SK-N-SH treated with all-trans-retinoic acid at 6 μM for 48 hours (cell line): Measurements from ENCODE around the gene SETD3.

Experiments used
- ATAC-seq: fragments of 200-7000 bp; cut with Tn5 transposase; 3 replicates; pipeline ENCODE4 v1.9.1; 2020; ENCODE audit warnings: mild to moderate bottlenecking, moderate library complexity
- BACH2 ChIP-seq: fragments of 250-450 bp; sonication (Bioruptor Pico); IDR thresholded peaks from 2 replicates; pipeline ENCODE4 v1.9.0; 2021; ENCODE audit warnings: mild to moderate bottlenecking, borderline replicate concordance
- CSDC2 ChIP-seq: fragments of 250-450 bp; sonication (Bioruptor Pico); IDR thresholded peaks from 2 replicates; pipeline ENCODE4 v1.5.0; 2020; ENCODE audit warnings: mild to moderate bottlenecking, moderate library complexity
- ESRRG ChIP-seq: fragments of 250-450 bp; sonication (Bioruptor Pico); IDR thresholded peaks from 2 replicates; pipeline ENCODE4 v1.6.1; 2021; ENCODE audit warnings: mild to moderate bottlenecking
- GLIS3 ChIP-seq: fragments of 250-450 bp; sonication (Bioruptor Pico); IDR thresholded peaks from 2 replicates; pipeline ENCODE4 v1.5.0; 2020; ENCODE audit warnings: mild to moderate bottlenecking, moderate library complexity
- ISL1 ChIP-seq: fragments of 250-450 bp; sonication (Bioruptor Pico); IDR thresholded peaks from 2 replicates; pipeline ENCODE4 v2.1.2; 2022; ENCODE audit warnings: mild to moderate bottlenecking, moderate library complexity
- OSR1 ChIP-seq: fragments of 250-450 bp; sonication (Bioruptor Pico); IDR thresholded peaks from 2 replicates; pipeline ENCODE4 v1.8.0; 2022; ENCODE audit warnings: moderate library complexity, mild to moderate bottlenecking, inconsistent platforms
- PPARA ChIP-seq: fragments of 250-450 bp; sonication (Bioruptor Pico); IDR thresholded peaks from 2 replicates; pipeline ENCODE4 v1.5.0; 2020; ENCODE audit warnings: mild to moderate bottlenecking, borderline replicate concordance
- RARB ChIP-seq: fragments of 250-450 bp; sonication (Bioruptor Pico); IDR thresholded peaks from 2 replicates; pipeline ENCODE4 v1.8.0; 2021; ENCODE audit warnings: mild to moderate bottlenecking, moderate library complexity
- SNAI2 ChIP-seq: fragments of 250-450 bp; sonication (Bioruptor Pico); IDR thresholded peaks from 2 replicates; pipeline ENCODE4 v1.5.0; 2020; ENCODE audit warnings: mild to moderate bottlenecking, moderate library complexity
- TCF4 ChIP-seq: fragments of 250-450 bp; sonication (Bioruptor Pico); IDR thresholded peaks from 2 replicates; pipeline ENCODE4 v1.8.0; 2021; ENCODE audit warnings: mild to moderate bottlenecking, moderate library complexity, borderline replicate concordance
- TOX ChIP-seq: fragments of 250-450 bp; sonication (Bioruptor Pico); IDR thresholded peaks from 2 replicates; pipeline ENCODE4 v1.8.0; 2021; ENCODE audit warnings: mild to moderate bottlenecking, moderate library complexity, borderline replicate concordance
- ZC3H10 ChIP-seq: fragments of 250-450 bp; sonication (Bioruptor Pico); IDR thresholded peaks from 2 replicates; pipeline ENCODE4 v1.5.1; 2021; ENCODE audit warnings: mild to moderate bottlenecking, moderate library complexity
- ZFP3 ChIP-seq: fragments of 250-450 bp; sonication (Bioruptor Pico); IDR thresholded peaks from 2 replicates; pipeline ENCODE4 v1.5.0; 2020; ENCODE audit warnings: mild to moderate bottlenecking, moderate library complexity
- ZFP30 ChIP-seq: fragments of 450-650 bp; formaldehyde crosslinking; IDR thresholded peaks from 2 replicates; pipeline ENCODE4 v1.5.0; 2022; ENCODE audit warnings: mild to moderate bottlenecking, moderate library complexity
- ZNF565 ChIP-seq: fragments of 450-650 bp; formaldehyde crosslinking; conservative IDR thresholded peaks from 2 replicates; pipeline ENCODE4 v1.5.0; 2020; ENCODE audit warnings: low read depth, mild to moderate bottlenecking, moderate library complexity
- ZNF70 ChIP-seq: fragments of 450-650 bp; formaldehyde crosslinking; IDR thresholded peaks from 2 replicates; pipeline ENCODE4 v1.5.0; 2020; ENCODE audit warnings: mild to moderate bottlenecking, moderate library complexity
- TF ChIP-seq, protein P1 (sequence below): fragments of 250-450 bp; sonication (Bioruptor Pico); IDR thresholded peaks from 2 replicates; pipeline ENCODE4 v1.5.1; 2020; ENCODE audit warnings: low read depth, mild to moderate bottlenecking, moderate library complexity
- TF ChIP-seq, protein P2 (sequence below): fragments of 250-450 bp; sonication (Bioruptor Pico); IDR thresholded peaks from 2 replicates; pipeline ENCODE4 v1.8.0; 2020; ENCODE audit warnings: mild to moderate bottlenecking, moderate library complexity, borderline replicate concordance
- TF ChIP-seq, protein P3 (sequence below): fragments of 250-450 bp; sonication (Bioruptor Pico); IDR thresholded peaks from 2 replicates; pipeline ENCODE4 v1.8.0; 2021; ENCODE audit warnings: low read depth, mild to moderate bottlenecking, moderate library complexity, borderline replicate concordance
- TF ChIP-seq, protein P4 (sequence below): fragments of 250-450 bp; sonication (Bioruptor Pico); IDR thresholded peaks from 2 replicates; pipeline ENCODE4 v1.5.0; 2020; ENCODE audit warnings: mild to moderate bottlenecking, moderate library complexity

SETD3 gene

DNA sequence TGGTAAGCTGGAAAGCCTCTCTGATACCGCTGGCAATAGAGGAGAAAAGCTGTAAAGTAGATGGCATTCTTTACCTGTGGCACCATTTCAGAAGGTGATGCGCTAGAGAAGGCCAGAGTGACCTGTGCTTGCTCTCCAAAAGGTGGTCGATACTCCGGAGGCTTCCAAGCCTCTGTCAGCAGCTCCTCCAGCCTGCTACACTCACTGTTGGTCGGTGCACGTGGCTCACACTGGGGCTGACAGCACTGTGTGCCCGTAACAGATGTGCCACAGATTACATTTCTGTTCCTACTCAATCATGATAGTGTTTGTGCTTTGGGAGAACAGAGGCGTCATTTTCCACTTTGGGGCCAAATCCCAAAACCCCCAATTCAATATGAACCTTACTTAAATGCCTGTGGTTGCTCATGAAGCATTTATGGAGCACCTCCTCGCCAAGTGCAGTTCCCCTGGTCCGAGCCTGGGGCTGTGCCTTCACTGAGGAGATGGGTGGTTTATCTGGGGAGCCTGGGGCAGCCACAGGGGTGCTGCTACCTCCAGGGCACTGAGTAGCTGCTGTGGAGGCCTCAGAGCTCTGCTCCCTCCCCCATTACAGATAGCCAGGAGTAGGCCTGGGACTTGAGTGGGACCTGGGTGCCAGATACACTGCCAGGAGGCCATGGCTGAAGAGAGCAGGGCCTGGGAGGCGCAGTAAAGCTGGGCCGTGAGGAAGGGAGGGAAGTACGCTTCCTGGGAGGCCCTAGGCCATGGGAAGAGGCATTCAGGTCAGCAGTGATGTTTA, 27.4 kb upstream of the SETD3 start:
- no peak for TF ChIP-seq TOX (CRISPR knock-in tag)
- TF ChIP-seq, protein P1, sequence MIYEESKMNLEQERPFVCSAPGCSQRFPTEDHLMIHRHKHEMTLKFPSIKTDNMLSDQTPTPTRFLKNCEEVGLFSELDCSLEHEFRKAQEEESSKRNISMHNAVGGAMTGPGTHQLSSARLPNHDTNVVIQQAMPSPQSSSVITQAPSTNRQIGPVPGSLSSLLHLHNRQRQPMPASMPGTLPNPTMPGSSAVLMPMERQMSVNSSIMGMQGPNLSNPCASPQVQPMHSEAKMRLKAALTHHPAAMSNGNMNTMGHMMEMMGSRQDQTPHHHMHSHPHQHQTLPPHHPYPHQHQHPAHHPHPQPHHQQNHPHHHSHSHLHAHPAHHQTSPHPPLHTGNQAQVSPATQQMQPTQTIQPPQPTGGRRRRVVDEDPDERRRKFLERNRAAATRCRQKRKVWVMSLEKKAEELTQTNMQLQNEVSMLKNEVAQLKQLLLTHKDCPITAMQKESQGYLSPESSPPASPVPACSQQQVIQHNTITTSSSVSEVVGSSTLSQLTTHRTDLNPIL (CRISPR knock-in tag): no peak
- TF ChIP-seq, all 23 proteins: peak for 0
- no peak; the same call in 1 of the 3 replicates for ATAC-seq

DNA sequence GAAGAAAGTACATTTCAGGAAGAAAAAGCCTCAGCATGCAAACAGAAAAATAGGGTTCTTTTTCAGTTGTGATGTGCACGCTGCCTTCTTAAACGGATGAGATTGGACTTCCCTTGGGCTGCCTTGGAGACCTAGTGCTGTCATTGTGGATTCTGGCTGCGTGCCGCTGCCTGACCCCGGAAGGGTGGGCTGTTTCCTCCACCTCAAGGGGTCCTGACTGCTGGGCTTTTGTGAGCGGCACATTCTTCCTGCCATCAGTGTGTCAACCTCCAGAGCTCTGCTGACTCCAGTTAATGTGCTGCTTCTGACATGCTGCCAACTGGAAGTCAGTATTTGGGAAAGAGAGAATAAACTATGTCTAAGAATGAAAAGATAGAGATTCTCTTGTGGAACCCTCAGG, 25.6 kb upstream of the SETD3 start:
- TF ChIP-seq, protein P2, sequence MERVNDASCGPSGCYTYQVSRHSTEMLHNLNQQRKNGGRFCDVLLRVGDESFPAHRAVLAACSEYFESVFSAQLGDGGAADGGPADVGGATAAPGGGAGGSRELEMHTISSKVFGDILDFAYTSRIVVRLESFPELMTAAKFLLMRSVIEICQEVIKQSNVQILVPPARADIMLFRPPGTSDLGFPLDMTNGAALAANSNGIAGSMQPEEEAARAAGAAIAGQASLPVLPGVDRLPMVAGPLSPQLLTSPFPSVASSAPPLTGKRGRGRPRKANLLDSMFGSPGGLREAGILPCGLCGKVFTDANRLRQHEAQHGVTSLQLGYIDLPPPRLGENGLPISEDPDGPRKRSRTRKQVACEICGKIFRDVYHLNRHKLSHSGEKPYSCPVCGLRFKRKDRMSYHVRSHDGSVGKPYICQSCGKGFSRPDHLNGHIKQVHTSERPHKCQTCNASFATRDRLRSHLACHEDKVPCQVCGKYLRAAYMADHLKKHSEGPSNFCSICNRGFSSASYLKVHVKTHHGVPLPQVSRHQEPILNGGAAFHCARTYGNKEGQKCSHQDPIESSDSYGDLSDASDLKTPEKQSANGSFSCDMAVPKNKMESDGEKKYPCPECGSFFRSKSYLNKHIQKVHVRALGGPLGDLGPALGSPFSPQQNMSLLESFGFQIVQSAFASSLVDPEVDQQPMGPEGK: no peak
- TF ChIP-seq OSR1 (CRISPR knock-in tag) (no peak), SNAI2 (no peak), ISL1 (CRISPR knock-in tag) (no peak), RARB (no peak)
- TF ChIP-seq, protein P3, sequence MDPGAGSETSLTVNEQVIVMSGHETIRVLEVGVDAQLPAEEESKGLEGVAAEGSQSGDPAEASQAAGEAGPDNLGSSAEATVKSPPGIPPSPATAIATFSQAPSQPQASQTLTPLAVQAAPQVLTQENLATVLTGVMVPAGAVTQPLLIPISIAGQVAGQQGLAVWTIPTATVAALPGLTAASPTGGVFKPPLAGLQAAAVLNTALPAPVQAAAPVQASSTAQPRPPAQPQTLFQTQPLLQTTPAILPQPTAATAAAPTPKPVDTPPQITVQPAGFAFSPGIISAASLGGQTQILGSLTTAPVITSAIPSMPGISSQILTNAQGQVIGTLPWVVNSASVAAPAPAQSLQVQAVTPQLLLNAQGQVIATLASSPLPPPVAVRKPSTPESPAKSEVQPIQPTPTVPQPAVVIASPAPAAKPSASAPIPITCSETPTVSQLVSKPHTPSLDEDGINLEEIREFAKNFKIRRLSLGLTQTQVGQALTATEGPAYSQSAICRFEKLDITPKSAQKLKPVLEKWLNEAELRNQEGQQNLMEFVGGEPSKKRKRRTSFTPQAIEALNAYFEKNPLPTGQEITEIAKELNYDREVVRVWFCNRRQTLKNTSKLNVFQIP: no peak
- no peak for ATAC-seq

DNA sequence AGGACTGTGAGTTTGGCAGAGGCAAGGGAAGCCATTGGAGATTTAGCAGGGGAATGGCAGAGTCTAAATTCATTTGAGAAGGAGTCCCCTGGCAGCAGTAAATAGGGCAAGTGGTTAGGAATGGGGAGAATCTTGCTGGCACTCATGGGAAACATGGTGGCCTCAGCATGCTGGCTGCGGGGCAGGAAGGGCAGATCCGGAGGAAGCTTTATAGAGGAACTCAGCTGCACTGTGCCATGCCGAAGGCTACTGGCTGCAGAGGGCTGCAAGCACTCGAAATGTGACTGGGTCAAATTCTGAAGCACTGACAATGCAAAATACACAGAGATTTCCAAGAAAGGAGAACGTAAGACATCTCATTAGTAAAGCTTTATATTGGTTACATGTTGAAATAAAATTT, 24.4 kb upstream of the SETD3 start:
- ATAC-seq: no peak
- TF ChIP-seq, protein P1 (CRISPR knock-in tag): no peak
- TF ChIP-seq GLIS3 (no peak), ZFP3 (CRISPR knock-in tag) (no peak), TCF4 (no peak), BACH2 (CRISPR knock-in tag) (no peak), ZFP30 (CRISPR knock-in tag) (no peak), OSR1 (CRISPR knock-in tag) (no peak), ESRRG (CRISPR knock-in tag) (no peak), ZC3H10 (no peak), TOX (CRISPR knock-in tag) (no peak), ZNF565 (CRISPR knock-in tag) (no peak), CSDC2 (CRISPR knock-in tag) (no peak), ZNF70 (CRISPR knock-in tag) (no peak), PPARA (CRISPR knock-in tag) (no peak), SNAI2 (no peak)
- TF ChIP-seq, protein P4, sequence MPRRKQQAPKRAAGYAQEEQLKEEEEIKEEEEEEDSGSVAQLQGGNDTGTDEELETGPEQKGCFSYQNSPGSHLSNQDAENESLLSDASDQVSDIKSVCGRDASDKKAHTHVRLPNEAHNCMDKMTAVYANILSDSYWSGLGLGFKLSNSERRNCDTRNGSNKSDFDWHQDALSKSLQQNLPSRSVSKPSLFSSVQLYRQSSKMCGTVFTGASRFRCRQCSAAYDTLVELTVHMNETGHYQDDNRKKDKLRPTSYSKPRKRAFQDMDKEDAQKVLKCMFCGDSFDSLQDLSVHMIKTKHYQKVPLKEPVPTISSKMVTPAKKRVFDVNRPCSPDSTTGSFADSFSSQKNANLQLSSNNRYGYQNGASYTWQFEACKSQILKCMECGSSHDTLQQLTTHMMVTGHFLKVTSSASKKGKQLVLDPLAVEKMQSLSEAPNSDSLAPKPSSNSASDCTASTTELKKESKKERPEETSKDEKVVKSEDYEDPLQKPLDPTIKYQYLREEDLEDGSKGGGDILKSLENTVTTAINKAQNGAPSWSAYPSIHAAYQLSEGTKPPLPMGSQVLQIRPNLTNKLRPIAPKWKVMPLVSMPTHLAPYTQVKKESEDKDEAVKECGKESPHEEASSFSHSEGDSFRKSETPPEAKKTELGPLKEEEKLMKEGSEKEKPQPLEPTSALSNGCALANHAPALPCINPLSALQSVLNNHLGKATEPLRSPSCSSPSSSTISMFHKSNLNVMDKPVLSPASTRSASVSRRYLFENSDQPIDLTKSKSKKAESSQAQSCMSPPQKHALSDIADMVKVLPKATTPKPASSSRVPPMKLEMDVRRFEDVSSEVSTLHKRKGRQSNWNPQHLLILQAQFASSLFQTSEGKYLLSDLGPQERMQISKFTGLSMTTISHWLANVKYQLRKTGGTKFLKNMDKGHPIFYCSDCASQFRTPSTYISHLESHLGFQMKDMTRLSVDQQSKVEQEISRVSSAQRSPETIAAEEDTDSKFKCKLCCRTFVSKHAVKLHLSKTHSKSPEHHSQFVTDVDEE (CRISPR knock-in tag): no peak
- TF ChIP-seq, protein P2: no peak
- TF ChIP-seq, protein P3: no peak
